GM12878 (cell line): ENCODE measurements around the gene C6orf52. TPM values are rescaled to one million over a fixed set of nuclear protein-coding genes. Genes with fewer than 3 reads are reported as not detected.

ENCODE experiments used
- ATAC-seq: fragments of 200-7000 bp; cut with Tn5 transposase; 3 replicates; pipeline ENCODE4 v1.9.1; 2020; ENCODE audit warnings: mild to moderate bottlenecking, moderate library complexity
- BruUV-seq: library from RNA; stranded (reverse); fragments of 400-500 nt; replicated peaks from 2 replicates; lab custom pipeline; 2021; lab: Mats Ljungman, UMichigan
- CTCF ChIA-PET: fragments of 300-600 bp; sonication (Branson Sonifier 250); formaldehyde crosslinking; extraction: SDS; loops from one replicate; lab custom pipeline; 2021; ENCODE audit warnings: inconsistent platforms; lab: Yijun Ruan, JAX
- POLR2A ChIA-PET: fragments of 350-600 bp; formaldehyde crosslinking; extraction: SDS; loops from one replicate; lab custom pipeline; 2021; ENCODE audit warnings: inconsistent platforms; lab: Charles Lee
- RAD21 ChIA-PET: fragments of 300-600 bp; sonication (Branson Sonifier 250); formaldehyde crosslinking; loops from one replicate; lab custom pipeline; 2023; ENCODE audit warnings: antibody characterized with exemption; ENCODE audit not compliant: unreplicated experiment; lab: Charles Lee
- SMC1A ChIA-PET: fragments of 300-600 bp; sonication (Branson Sonifier 250); formaldehyde crosslinking; loops from one replicate; lab custom pipeline; 2023; ENCODE audit not compliant: unreplicated experiment, uncharacterized antibody; lab: Charles Lee
- DNase-seq: peaks from one replicate; pipeline ENCODE4 v3.0.0-alpha.2; 2011; ENCODE audit warnings: low read depth, low spot score
- FAIRE-seq: peaks from 3 replicates; lab custom pipeline; 2011; peaks lifted over from hg19 to GRCh38; lab: Jason Lieb, UNC
- H2AFZ ChIP-seq: 2 replicates; pipeline ENCODE4 v1.6.0; 2011; ENCODE audit warnings: low read depth, low read length, control low read depth; ENCODE audit not compliant: control insufficient read depth
- H3K27ac ChIP-seq: 2 replicates; pipeline ENCODE4 v1.5.1; 2011; ENCODE audit warnings: control low read depth; ENCODE audit not compliant: control insufficient read depth, insufficient read depth
- H3K27me3 ChIP-seq, 2 experiments: replicated peaks in 1 of 2; 2 replicates each; pipeline versions ENCODE4 v1.6.0 to v1.6.1; 2011; ENCODE audit warnings: low read length in 1 of 2; ENCODE audit not compliant: control insufficient read depth in 2 of 2, insufficient read depth in 2 of 2
- H3K36me3 ChIP-seq, 2 experiments: 2 replicates each; pipeline ENCODE4 v1.5.1; 2011; ENCODE audit warnings: low read length in 1 of 2; ENCODE audit not compliant: control insufficient read depth in 2 of 2, insufficient read depth in 2 of 2
- H3K4me1 ChIP-seq: 2 replicates; pipeline ENCODE4 v1.6.1; 2011; ENCODE audit warnings: mild to moderate bottlenecking, low read length, moderate library complexity, mixed read lengths; ENCODE audit not compliant: control insufficient read depth, insufficient read depth
- H3K4me2 ChIP-seq: 2 replicates; pipeline ENCODE4 v1.6.0; 2011; ENCODE audit warnings: control low read depth; ENCODE audit not compliant: control insufficient read depth, insufficient read depth
- H3K4me3 ChIP-seq: fragments of 200-600 bp; sonication (generic); 2 replicates; pipeline ENCODE4 v1.5.1; 2016
- H3K79me2 ChIP-seq: 2 replicates; pipeline ENCODE4 v1.6.0; 2011; ENCODE audit warnings: low read length; ENCODE audit not compliant: control insufficient read depth, insufficient read depth
- H3K9ac ChIP-seq: 2 replicates; pipeline ENCODE4 v1.8.0; 2011; ENCODE audit warnings: low read length, control low read depth, mixed read lengths; ENCODE audit not compliant: control insufficient read depth, insufficient read depth
- H3K9me3 ChIP-seq: replicated peaks from 3 replicates; pipeline ENCODE4 v1.5.1; 2011; ENCODE audit warnings: mild to moderate bottlenecking, low read length; ENCODE audit not compliant: control insufficient read depth, insufficient read depth
- H4K20me1 ChIP-seq: 2 replicates; pipeline ENCODE4 v1.6.0; 2011; ENCODE audit not compliant: control insufficient read depth, insufficient read depth
- ASH2L ChIP-seq: fragments of 300-600, 200-600 bp; sonication (generic); IDR thresholded peaks from 2 replicates; pipeline ENCODE4 v1.6.1; 2017; ENCODE audit warnings: low read depth, mild to moderate bottlenecking, borderline replicate concordance
- CREM ChIP-seq: IDR thresholded peaks from 2 replicates; pipeline ENCODE4 v1.6.1; 2014; ENCODE audit warnings: antibody characterized with exemption, low read depth
- FOXK2 ChIP-seq: fragments of 450-650 bp; IDR thresholded peaks from 2 replicates; pipeline ENCODE4 v1.6.1; 2017; ENCODE audit warnings: mild to moderate bottlenecking, moderate library complexity
- MYC ChIP-seq: IDR thresholded peaks from 2 replicates; pipeline ENCODE4 v1.6.1; 2011; ENCODE audit warnings: mild to moderate bottlenecking, low read length, moderate library complexity, inconsistent platforms; ENCODE audit not compliant: insufficient read depth, insufficient replicate concordance, insufficient read length, severe bottlenecking
- NR2C2 ChIP-seq: IDR thresholded peaks from 2 replicates; pipeline ENCODE4 v1.6.1; 2011; ENCODE audit warnings: borderline replicate concordance, low read depth; ENCODE audit not compliant: control insufficient read depth, insufficient read length
- NRF1 ChIP-seq: conservative IDR thresholded peaks from 2 replicates; pipeline ENCODE4 v1.6.1; 2011; ENCODE audit warnings: mild to moderate bottlenecking, low read depth, low read length, improper control_type of control experiment
- RFX5 ChIP-seq: IDR thresholded peaks from 2 replicates; pipeline ENCODE4 v1.6.1; 2011; ENCODE audit warnings: low read depth, low read length, improper control_type of control experiment
- SUPT20H ChIP-seq: IDR thresholded peaks from 2 replicates; pipeline ENCODE4 v1.6.1; 2011; ENCODE audit warnings: low read depth, mild to moderate bottlenecking, low read length, moderate library complexity, borderline replicate concordance; ENCODE audit not compliant: control insufficient read depth
- WGBS: methylation state at CpG from one replicate; pipeline ENCODE4 v1.1.6; 2016; ENCODE audit warnings: low lambda C conversion rate; ENCODE audit not compliant: insufficient replicate concordance, insufficient coverage; ENCODE audit errors: missing lambda C conversion rate; 5-methylcytosine and 5-hydroxymethylcytosine counted together
- in situ Hi-C: fragments of 300-500 bp; cut with MboI; formaldehyde crosslinking; loops from 9 replicates; pipeline ENCODE4 v1.14.3; 2018; ENCODE audit warnings: mixed read lengths
- intact Hi-C: fragments of 100-400 bp; cut with micrococcal nuclease; formaldehyde crosslinking; loops from one replicate; pipeline ENCODE4 v1.14.2; 2022; ENCODE audit not compliant: unreplicated experiment
- polyA plus RNA-seq, 11 experiments: library from polyadenylated mRNA; depleted of rRNA in 4 of 11; unstranded in 6 of 11; stranded (reverse) in 5 of 11; fragments of >200 nt; fragmentation: Nextera tagmentation in 4 of 11; fragmentation: Illumina TruSeq in 1 of 11; extraction: Ambion mirVana in 4 of 11; extraction: Trizol in 1 of 11; gene quantifications; 1 replicate in 1 of 11; 2 replicates in 10 of 11; pipeline versions ENCODE4 v1.2.1 to v1.2.3, GENCODE V29; 2011 to 2016; ENCODE audit warnings: inconsistent platforms in 2 of 11, missing spikeins in 2 of 11, low read depth in 1 of 11
- total RNA-seq, 4 experiments: library from RNA; depleted of rRNA in 3 of 4; stranded (reverse); fragments of >200 nt in 3 of 4; fragmentation: Illumina TruSeq in 1 of 4; extraction: Trizol in 1 of 4; gene quantifications; 2 replicates each; pipeline versions ENCODE4 v1.2.1 to v1.2.3, GENCODE V29; 2013 to 2021
- TF ChIP-seq, protein P1 (sequence below): IDR thresholded peaks from 2 replicates; pipeline ENCODE4 v1.6.1; 2012; ENCODE audit warnings: low read depth, low read length, improper control_type of control experiment

C6orf52 gene
- total and polyA plus RNA-seq, 10 of the 15 experiments (the other 5 are each of a cell fraction or from before 2014, with no cell fraction given): 2.7 to 15.1 (median 4.9) TPM

- RAD21 ChIA-PET: no interaction called here
- H2AFZ ChIP-seq: no peak overlapping the region
- no peak for TF ChIP-seq FOXK2
- TF ChIP-seq CREM: no peak
- TF ChIP-seq ASH2L: no peak
- TF ChIP-seq MYC: no peak
- TF ChIP-seq NRF1: no peak
- no peak for TF ChIP-seq RFX5
- TF ChIP-seq NR2C2: no peak
- TF ChIP-seq, protein P1, sequence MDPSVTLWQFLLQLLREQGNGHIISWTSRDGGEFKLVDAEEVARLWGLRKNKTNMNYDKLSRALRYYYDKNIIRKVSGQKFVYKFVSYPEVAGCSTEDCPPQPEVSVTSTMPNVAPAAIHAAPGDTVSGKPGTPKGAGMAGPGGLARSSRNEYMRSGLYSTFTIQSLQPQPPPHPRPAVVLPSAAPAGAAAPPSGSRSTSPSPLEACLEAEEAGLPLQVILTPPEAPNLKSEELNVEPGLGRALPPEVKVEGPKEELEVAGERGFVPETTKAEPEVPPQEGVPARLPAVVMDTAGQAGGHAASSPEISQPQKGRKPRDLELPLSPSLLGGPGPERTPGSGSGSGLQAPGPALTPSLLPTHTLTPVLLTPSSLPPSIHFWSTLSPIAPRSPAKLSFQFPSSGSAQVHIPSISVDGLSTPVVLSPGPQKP: no peak
- TF ChIP-seq SUPT20H: no peak
- TF ChIP-seq, all 136 proteins: peak for 0
- intact Hi-C loops: no loop called here
- no peak overlapping the region for H3K4me3 ChIP-seq
- FAIRE-seq (no peak), ATAC-seq (no peak), DNase-seq (no peak)
- no peaks in the 10 kb centered on the region for H3K27me3 ChIP-seq
- SMC1A ChIA-PET: interaction anchor here (0.5 to 1.2 kb wide), 3 partner anchors 8 to 389 kb away, joined by 3 to 4 read pairs (median 3); no protein-coding TSS in a partner anchor
- no peaks in the 10 kb centered on the region for H4K20me1 ChIP-seq
- no peaks in the 10 kb centered on the region for H3K79me2 ChIP-seq
- BruUV-seq: no TSS peak
- no peak overlapping the region for H3K4me2 ChIP-seq
- H3K27ac ChIP-seq: no peak overlapping the region
- H3K4me1 ChIP-seq: no peaks in the 10 kb centered on the region
- CTCF ChIA-PET: no interaction called here
- 89% methylated on average over 7 of the region's 7 CpGs for WGBS
- H3K36me3 ChIP-seq: no peaks in the 10 kb centered on the region
- in situ Hi-C loops: no loop called here
- POLR2A ChIA-PET: no interaction called here
- H3K9ac ChIP-seq: no peak overlapping the region
- no peaks in the 10 kb centered on the region for H3K9me3 ChIP-seq
Observed at GRCh38 chr6:10676403-10676802, 18.0 kb downstream of the C6orf52 start.
